Measurements from ENCODE around the gene TAF4.
"Not testable (repeated sequence)": the region's sequence is repeated elsewhere in the genome, so short reads cannot be mapped to it uniquely, and the experiment has no call there.

Gene TAF4

DNA sequence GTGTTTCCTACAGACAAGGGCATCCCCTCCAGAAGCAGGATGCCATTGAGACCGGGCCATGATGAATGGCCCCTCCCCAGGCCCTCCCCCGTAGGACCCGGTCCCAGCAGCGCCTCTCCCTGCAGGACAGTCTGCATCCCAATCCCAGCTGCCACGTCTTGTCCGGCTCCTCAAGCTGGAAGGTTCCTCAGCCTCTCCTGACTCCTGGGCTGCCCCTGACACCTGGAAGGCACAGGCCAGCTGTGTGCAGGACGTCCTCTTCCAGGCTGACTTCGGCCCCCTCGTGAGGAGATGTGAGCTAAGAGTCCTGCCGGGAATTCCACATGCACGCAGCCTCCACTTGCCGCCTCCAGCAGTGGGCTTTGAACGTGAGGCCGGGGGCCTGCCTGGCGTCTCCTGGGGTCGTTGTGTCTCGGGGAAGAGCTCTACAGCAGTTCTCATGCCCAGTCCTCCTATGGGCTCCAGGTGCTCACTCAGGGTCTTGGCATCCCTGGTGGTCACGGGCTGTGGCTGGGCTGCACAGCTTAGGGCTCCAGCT lies 64.4 kb downstream of the TAF4 start:
- no peak for DNase-seq

DNA sequence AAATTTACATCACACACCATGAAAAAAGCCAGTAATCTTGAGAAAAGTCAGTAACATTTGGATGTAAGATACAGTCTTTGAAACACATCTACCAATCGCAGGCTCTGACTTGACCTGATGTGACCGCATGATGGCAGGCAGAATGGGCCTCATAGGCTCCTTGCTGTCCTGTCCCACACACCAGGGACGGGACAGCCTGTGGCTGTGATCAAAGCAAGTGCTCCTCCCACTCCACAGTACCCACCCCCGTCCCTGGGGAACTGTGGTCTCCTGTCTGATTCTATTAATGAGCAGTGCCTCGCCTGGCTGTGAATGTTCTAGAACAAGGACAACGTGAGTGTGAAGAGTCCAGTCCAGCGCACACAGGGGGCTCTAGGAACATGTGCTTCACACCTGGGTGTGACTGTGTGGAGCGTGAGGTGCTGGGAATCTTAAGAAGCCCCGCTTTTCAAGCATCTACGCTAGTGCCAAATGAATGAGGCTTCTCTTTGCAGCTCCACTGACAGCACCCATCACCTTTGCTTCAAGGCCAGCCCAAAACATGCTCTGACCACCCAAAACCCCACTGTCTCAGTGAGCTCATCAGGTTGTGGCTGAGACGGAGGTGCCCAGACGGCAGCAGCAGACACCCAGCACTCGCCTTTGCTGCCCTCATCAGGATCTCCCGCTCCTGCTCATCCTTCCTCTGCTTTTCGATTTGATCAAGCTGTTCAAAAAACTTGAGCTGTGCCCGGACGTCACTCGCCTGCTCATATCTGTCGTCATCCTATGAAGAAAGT lies 67.1 kb downstream of the TAF4 start:
- DNase-seq = no peak

DNA sequence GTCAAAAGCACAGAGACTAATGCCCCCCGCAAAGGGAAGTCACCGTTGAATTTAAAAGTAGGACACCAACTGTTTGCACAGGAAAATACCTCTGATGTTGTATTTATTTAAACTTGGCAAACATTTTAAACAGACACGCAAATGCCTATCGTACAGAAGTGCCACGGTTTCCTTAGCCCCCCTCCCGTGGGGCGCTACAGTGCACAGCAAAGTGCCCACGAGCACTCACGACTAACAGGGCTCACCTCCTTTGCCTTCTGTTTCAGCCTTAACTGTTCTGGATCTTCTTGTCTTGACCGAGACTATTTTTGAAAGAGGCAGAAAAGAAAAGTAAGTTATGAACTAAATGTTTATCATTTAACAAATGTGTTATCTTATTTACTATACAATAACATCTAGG lies 67.8 kb downstream of the TAF4 start:
- DNase-seq = no peak

DNA sequence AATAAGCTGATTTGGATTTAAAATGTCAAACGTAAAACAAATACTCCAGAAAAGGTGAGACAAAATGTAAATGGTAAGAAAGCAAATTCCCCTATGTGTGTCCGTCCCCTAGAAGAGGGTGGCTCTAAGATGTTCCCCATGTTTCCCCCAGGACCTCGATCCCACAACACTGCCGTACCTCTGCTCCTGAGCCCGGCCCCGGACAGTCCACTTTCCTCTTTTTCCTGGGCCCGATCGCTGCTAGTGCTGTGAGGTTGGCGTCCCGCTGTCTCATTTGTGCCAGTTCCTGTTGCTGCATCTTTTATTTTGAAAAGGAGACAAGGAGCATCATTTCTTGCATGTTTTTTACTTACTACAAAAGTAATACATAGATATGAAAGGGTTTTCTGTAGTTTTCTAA lies 68.3 kb downstream of the TAF4 start:
- no peak for DNase-seq

DNA sequence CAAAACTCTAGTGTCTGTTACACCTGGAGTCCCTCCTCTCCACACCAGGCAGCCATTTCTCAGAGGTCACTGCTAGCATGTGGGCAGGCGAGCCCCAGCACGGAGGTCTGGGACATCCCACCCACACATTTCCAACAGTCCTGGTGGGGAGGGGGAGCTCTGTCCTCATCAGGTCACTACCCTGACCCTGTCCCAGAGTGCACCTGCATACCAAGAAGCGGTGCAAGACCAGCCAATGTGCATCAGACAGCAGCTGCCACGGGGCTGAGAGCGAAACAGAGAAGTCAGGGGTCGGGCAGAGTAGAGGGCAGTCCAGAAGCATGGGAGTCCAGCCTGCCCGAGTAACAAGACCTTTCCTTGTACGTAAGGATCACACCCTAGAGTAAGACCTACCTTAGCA lies 71.1 kb downstream of the TAF4 start:
- DNase-seq = no peak

DNA sequence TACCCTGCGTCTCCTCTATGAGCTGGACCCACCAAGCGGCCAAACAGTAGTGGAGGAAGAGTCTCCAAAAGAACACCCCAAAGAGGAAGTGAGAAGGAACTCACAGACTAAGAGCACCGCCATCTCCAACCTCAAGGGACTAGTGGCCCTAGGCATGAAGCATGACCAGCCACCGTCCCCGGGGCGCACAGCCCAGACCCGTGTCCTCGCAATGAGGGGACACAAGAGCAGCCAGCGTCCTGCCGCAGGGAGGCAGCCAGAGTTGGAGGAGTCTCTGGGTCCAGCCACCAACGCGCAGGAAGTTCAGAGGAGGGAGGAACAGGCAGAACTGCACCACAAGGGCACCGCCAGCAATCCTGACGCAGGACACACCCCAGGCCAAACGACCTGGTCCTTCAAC lies 72.6 kb downstream of the TAF4 start:
- DNase-seq = no peak

DNA sequence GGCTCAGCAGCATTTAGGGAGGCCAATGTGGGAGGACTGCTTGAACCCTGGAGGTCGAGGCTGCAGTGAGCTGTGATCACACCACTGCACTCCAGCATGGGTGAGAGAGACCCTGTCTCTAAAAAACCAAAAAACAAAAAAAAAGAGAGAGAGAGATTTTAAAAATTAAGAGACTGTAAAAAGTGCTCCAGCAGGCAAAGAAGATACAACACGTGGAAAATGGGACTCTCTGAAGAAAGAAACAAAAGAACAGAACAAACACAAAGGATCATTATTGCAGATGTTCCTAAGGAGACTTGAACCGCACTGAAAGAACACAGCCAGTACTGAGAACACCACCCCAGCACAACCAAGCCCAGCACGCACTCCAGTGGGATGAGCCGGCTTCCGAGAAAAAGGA lies 74.2 kb downstream of the TAF4 start:
- no peak for DNase-seq

DNA sequence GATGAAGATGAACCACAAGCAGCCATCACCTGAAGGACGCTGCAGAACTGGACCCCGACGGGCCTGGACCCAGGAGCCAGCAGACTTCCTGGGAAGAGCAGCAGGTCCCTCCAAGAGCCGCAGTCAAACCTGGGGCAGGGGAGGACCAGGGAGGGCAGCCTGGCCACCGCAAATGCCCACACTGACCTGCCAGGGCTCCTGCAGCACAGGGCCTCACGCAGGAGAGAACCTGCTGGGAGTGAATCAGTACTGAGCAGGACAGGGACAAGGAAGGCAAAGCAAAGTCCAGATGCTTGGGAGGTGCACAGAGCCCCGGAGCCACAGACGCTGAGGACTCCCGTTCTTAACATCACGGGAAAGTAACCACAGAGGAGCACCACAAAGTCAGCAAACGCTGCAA lies 75.2 kb downstream of the TAF4 start:
- DNase-seq = no peak

DNA sequence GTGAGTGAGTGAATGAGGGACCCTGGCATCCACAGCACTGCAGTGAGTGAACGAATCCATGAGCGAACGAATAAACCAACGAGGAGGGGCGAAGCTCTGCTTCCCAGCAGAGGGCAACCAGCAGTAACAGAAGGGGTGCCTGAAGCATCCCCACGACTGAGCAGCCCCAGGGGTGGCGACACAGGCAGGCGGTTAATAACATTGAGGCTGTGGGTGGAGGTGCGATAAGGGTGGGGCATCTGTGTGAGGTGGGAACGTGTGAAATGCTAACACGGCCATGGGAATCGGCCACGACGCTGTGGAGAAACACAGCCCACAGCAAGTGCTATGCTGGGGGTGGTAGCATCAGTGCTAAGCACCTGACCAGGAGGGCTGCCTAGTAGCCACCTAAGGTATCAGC lies 75.9 kb downstream of the TAF4 start:
- no peak for DNase-seq

DNA sequence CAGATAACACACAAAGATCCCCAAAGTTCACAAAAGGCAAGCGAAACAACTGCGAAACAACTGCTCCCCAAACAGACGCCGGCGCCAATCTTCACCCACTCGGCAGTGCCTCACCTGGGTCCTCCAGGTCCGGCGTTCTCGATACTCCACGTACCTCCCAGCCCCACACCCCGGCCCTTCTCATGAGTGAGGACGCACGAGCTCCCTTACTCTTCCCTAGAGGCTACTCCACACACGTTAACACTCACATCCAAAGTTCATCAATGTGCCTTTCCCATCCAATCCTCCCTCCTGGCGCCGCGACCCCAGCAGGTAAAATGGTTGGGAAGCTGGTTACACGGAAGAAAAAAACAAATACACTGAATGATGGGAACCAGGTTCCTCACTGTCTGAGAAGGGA lies 77.0 kb downstream of the TAF4 start:
- no peak for DNase-seq

DNA sequence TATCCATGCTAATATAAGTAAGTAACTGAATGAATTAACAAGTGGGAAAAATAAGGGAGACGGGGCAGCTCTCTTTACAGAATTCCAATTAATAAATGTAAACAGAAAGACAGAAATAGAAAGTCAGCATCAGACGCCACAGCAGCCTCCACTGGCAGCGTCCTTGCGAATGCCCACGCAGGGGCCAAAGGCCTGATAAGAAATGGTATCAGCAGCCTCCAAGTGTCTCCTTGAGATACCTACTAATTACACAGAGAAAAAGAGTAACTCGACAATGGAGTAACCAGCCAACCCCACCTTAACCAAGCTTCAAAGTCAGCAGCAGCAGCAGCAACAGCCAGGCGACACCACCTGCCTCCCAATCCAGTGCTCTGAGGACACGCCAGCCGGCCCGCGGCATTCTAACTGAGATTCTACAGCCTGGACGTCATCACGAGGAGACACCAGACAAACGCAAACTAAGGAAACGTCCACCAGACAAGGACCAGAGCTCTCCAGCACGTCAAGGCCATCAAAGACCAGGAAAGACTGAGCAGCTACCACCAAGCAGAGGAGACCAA lies 78.8 kb downstream of the TAF4 start:
- no peak for DNase-seq

DNA sequence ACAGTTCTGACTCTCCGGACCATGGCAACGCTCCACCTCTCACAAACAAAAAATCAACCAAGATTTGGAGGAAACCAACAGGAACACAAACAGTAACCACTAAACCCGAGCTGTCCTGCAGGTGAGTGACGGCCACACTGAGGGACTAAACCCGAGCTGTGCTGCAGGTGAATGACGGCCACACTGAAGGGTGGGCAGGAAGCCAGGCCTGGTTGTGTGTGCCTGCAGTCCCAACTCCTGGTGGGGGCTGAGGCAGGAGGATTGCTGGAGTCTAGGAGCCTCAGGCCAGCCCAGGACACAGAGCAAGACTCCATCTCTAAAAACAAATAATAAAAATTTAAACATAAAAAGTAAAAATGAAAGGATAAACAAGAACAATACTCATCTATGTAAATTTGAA lies 80.6 kb downstream of the TAF4 start:
- DNase-seq = no peak

DNA sequence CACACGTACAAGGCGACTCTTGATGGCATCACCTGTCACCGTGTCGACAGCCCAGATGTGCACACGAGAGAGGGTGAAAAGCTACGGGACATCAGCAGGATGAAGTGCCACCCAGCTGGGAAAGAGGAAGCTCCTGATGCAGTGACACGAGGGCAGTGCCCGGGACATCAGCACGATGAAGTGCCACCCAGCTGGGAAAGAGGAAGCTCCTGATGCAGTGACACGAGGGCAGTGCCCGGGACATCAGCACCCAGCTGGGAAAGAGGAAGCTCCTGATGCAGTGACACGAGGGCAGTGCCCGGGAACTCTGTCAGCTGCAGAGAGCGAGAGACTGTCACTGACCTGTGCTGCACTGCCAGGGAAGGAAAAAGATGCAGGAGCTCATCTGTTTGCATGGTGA lies 81.2 kb downstream of the TAF4 start:
- not testable (repeated sequence) for DNase-seq

DNA sequence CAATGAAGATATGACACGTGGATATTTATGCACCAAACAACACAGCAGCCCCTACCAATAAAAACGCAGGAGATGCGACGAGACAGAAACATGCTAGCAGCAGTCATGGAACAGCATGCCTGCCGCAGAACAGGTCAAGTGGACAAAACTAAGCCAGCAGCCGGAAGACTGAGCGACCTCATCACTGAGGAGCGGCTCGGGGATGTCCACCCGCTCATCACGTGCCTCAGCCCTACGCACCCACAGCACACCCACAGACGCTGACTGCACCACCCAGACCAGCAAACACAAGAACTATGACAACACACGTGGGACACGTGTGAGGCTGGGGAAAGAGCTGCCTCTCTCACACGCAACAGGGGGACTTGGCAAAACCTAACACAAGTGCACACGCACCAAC lies 81.7 kb downstream of the TAF4 start:
- no peak for DNase-seq

DNA sequence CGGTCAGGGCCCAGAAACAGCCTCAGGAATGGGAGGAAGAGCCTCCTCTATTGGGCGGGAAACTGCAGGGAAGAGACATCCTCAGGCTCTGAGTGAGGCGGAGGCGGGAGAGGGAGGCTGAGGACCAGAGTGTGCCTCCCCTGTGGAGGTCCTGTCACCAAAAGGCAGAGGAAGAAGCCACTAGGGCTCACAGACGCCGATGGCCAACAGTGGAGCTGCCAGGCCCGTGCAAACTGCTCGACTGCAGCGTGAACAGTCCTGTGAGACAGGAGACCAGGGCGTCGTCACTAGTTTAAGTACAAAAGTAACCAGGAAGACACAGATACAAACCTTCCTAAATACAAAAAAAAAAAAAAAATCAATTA lies 82.7 kb downstream of the TAF4 start:
- DNase-seq = no peak

DNA sequence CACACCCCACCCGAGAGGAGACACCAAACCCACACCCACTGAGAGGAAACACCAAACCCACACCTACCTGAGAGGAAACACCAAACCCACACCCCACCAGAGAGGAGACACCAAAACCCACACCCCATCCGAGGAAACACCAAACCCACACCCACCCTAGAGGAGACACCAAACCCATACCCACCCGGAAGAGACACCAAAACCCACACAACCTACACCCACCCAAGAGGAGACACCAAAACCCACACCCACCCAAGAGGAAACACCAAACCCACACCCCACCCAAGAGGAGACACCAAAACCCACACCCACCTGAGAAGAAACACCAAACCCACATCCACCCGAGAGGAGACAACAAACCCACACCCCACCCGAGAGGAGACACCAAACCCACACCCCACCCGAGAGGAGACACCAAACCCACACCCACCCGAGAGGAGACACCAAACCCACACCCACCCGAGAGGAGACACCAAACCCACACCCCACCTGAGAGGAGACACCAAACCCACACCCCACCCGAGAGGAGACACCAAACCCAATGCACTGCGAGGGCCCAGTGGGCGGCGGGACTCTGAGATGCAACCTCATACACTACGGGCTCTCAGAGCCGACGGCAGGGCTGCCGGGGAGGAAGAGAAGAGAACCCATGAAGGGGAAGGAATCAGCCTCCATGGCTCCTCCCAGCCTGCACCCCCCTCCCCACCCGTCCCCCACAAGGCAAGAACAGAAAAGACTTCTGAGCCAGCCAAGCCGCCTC lies 83.3 kb downstream of the TAF4 start:
- DNase-seq = no peak

DNA sequence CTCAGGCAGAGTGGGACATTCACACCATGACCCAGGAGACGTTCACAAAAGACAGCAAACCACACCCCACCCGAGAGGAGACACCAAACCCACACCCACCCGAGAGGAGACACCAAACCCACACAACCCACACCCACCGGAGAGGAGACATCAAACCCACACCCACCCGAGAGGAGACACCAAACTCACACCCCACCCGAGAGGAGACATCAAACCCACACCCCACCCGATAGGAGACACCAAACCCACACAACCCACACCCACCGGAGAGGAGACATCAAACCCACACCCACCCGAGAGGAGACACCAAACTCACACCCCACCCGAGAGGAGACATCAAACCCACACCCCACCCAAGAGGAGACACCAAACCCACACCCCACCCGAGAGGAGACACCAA lies 84.0 kb downstream of the TAF4 start:
- not testable (repeated sequence) for DNase-seq

DNA sequence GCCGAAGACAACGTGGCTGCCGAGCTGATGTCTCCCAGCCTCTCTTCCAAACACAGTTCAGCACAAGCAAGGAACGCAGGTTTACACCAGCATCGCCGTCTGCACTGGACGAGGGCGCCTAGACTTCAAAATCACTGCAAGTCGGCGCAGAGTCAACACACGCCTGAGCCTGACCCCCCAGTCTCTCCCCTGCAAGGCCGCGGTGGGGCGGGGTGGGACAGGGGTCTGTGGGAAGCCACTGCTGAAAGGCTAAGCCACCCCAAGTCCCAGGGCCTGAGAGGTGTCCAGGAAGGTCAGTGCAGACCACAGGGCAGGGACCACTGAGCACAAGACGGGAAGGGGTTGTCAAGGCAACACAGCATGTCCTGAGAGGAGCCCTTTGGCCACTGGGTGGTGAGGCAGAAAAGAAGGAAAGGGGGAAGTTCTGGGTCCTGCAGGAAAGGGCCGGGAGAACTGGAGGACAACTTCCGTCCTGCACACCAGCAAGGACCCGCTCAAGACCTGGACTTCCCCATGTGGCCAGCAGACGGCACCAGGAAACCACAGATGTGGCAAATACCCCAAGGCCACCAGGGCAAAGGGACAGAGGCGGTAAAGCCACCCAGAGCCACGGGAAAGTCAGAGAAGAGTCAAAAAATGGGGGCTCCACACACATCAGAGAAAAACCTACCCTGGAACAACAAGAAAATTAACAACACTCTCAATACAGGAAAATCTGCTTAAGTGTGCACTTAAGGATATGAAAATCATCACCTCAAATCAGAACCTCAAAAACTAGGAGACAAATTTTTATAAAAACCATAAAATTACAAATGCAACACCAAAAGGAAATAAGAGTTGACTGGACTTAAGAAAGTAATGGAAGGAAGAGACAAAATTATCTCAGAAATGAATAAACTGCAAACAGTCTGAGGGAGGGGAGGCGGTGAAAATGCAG lies 84.8 kb downstream of the TAF4 start:
- no peak for DNase-seq

DNA sequence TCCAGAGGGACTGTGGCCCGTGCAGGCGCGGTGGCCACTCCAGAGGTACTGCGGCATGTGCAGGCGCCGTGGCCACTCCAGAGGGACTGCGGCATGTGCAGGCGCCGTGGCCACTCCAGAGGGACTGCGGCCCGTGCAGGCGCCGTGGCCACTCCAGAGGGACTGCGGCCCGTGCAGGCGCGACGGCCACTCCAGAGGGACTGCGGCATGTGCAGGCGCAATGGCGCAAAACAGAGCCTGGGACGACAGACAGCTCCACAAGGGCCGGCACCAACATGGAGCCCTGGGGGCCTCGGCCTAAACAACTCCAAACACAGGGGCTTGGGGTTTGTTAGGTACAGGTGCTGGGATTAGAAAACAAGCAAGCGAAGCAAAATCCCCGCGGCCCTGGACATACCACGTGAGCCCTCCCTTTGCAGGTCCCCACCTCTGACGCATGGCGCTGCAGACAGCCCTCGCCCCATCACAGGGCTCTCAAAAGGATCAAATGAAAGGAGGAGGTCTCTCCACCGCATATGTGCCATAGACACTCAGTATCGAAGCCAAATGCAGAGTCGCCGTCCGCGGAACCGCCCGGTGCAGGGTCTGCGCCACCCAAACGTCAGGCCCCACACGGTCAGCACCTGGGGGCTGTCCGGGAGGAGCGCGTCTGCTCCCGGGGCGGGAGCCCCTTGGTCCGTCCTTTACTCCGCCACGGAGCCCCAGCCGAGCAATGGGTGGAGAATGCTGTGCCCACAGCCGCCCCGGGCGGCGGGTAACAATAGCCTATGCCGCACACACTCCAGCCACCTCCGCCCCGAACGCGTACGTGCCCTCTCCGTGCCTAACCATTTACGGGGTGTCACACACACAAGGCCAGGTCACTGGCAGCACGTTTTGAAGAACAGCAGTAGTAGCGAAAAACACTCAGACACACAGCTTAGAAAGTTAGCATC lies 85.7 kb downstream of the TAF4 start:
- no peak for DNase-seq

DNA sequence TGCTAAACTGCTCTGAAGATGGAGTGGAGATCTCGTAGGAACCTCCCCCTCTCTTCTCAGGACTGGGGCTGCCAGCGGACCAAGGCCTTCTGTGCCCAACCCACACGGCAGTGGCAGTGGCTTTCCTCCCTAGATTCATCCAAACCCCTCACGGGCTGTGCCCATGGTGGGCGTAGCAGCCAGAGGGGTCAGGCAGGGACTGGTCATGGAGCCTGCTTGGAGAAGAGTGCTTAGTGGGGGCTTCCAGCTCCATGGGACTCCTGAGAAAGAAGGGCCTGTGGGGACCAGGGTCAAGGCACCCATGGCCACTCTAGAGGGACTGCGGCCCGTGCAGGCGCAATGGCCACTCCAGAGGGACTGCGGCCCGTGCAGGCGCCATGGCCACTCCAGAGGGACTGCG lies 86.6 kb downstream of the TAF4 start:
- DNase-seq = no peak

DNA sequence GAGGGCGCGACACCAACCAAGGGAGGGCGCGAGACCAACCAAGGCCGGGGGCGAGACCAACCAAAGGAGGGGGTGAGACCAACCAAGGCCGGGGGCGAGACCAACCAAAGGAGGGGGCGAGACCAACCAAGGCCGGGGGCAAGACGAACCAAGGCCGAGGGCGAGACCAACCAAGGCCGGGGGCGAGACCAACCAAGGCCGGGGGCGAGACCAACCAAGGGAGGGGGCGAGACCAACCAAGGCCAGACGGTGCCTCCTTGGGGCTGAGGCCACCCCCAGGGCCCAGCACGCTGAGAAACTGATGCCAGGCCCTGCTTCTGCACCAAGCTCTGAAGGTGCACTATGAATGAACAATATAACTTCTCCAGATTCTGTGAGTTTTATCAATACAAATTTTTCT lies 87.2 kb downstream of the TAF4 start:
- no peak for DNase-seq

DNA sequence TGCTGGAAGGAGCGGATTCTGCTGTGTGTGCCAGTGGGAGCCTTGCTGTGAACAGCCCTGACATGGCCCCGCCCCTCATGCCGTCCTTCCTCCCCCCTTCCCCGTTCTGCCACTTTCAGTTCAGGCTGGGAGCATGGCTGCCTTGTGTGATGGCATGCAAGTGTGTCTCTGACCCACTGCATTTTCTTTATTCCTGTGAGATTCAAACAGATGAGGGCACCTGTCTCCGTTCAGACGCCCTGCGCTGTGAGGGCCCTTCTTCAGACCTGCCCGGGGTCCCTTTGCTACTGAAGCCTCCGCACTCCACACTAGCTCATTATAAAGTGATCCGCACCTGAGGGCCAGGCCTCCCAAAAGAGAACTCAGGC lies 88.3 kb downstream of the TAF4 start:
- DNase-seq = no peak

Data from kidney glomerular epithelial cell (primary cell).